Stimulated activated naive CD4-positive, alpha-beta T cell (primary cell): ENCODE measurements around the gene SLC22A16.
"Not testable (repeated sequence)": the region's sequence is repeated elsewhere in the genome, so short reads cannot be mapped to it uniquely, and the experiment has no call there.

Experiments
- DNase-seq, 6 experiments: peaks; one replicate each; lab custom pipeline; 2025; lab: John Stamatoyannopoulos, UW

SLC22A16 gene

DNA sequence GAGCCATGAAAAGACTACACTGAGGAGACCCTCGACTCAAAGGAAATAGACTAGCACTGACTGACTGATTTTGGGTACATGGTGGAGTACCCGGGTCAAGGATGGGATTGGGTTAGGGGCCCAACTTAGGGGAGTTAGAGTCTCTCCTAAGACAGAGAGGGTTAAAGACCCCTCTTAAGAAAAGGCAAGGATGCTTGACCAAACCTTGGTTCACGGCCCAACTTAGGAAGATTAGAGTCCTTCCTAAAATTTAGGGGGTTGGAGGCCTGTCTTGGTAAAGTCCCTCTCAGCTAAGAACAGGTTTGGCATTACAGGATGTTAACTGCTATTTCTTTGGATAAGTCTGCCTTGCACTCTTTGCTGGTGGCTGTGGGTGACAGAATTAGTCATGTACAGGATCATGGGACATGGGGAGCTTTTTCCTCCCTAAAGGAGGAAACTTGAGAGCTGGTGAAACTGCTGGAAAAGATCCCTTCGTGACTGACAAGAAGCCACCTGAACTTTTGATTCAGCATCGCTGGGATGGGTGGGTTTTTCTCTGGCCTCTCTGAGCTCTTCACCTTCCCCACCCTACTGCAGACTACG is 12.3 kb upstream of the SLC22A16 start:
- DNase-seq = no peak

GRCh38 chr6:110487968-110488381 is 11.6 kb upstream of the SLC22A16 start:
- DNase-seq = not testable (repeated sequence)

- no peak for DNase-seq
These were observed 10.3 kb upstream of the SLC22A16 start for GRCh38 chr6:110486756-110487155.

- no peak for DNase-seq
These were observed 9.1 kb upstream of the SLC22A16 start for GRCh38 chr6:110485491-110485890.

DNA sequence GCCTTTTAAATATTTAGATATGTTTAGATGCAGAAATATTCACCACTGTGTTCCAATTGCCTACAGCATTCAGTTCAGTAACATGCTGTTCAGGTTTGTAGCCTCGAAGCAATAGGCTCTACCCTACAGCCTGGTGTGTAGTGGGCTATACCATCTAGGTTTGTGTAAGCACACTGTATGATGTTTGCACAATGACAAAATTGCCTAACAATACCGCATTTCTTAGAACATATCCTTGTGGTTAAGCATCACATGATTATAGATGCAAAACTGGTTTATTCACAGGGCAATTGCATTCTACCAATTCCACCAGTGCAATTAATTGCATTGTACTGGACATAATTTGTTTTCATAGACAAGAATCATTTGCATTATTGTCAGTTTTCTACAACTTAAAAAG is 7.9 kb upstream of the SLC22A16 start:
- DNase-seq = no peak

GRCh38 chr6:110482774-110483400 is 6.5 kb upstream of the SLC22A16 start:
- DNase-seq = no peak

DNA sequence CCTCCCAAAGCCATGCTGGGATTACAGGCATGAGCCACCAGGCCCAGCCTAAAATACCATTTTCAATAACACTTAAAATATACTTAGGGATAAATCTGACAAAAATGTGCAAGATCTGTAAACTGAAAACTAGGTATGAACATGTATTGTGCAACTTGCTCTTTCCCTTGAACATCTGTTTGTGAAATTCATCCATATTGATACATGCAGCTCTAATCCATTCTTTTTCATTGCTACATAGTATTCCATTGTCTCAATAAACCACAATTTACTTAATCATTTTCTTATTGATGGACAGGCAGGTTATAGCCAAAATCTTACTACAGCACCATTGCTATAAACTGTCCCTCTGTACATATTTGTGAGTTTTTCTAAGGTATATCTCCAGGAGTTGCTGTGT is 4.7 kb upstream of the SLC22A16 start:
- no peak for DNase-seq

- DNase-seq = no peak
These were observed 1.3 kb downstream of the SLC22A16 start for GRCh38 chr6:110475066-110475653.

DNA sequence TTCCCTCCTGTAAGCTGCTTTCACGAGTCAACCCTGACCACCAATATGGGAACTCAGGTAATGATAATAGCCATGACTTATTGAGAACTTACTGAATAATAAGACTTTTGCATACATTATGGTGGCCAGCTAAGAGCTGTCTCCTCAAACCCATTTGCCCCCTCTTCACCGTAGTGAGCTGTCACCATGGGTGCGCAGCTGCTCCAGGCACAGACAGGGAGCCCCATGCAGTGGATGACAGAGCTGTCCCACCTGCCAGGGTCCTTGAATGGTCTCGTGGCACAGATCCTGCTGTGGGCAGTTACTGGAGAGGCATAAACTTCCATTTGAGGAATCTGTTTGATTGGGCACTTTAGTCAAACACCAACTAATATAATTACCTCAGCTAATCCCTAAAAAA is 1.9 kb downstream of the SLC22A16 start:
- no peak for DNase-seq

- DNase-seq = no peak
These were observed 3.7 kb downstream of the SLC22A16 start for GRCh38 chr6:110472739-110473138.

GRCh38 chr6:110471726-110472365 is 4.6 kb downstream of the SLC22A16 start:
- DNase-seq = no peak

- DNase-seq = no peak
These were observed 7.7 kb downstream of the SLC22A16 start for GRCh38 chr6:110468731-110469130.

DNA sequence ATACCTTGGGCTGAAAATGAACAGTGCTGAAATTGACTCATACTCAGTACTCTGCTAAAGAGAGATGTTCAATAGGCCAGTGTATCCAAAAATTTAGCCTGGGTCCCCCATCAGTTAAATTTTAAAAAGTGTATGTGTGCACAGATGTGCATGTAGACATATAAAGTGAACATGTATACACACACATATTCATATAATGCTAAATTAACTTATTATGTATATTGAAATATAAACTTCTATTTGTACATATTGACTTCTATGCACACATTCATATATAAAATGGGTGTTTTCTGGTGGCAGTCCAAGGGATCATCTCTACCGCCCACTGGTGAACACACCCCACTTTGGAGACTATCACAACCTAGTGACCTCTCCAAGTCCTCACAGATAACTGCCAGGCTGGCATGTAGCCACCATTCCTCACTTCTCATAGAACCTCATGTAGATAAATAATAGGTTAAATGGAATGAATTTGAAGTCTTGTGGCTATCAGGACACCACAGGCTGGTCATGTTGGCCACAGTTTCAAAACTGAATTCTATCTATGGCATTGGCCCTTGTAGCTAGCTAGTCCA is 8.8 kb downstream of the SLC22A16 start:
- no peak for DNase-seq

- no peak for DNase-seq
These were observed 13.4 kb downstream of the SLC22A16 start for GRCh38 chr6:110462884-110463481.

GRCh38 chr6:110461376-110461775 is 15.0 kb downstream of the SLC22A16 start:
- DNase-seq = no peak

GRCh38 chr6:110459137-110459536 is 17.3 kb downstream of the SLC22A16 start:
- DNase-seq = no peak

- DNase-seq = no peak
These were observed 17.9 kb downstream of the SLC22A16 start for GRCh38 chr6:110458476-110458875.

GRCh38 chr6:110457567-110458175 is 18.7 kb downstream of the SLC22A16 start:
- DNase-seq = not testable (repeated sequence)

GRCh38 chr6:110456694-110457093 is 19.7 kb downstream of the SLC22A16 start:
- DNase-seq = no peak

- DNase-seq = no peak
These were observed 26.9 kb downstream of the SLC22A16 start for GRCh38 chr6:110449541-110449895.

DNA sequence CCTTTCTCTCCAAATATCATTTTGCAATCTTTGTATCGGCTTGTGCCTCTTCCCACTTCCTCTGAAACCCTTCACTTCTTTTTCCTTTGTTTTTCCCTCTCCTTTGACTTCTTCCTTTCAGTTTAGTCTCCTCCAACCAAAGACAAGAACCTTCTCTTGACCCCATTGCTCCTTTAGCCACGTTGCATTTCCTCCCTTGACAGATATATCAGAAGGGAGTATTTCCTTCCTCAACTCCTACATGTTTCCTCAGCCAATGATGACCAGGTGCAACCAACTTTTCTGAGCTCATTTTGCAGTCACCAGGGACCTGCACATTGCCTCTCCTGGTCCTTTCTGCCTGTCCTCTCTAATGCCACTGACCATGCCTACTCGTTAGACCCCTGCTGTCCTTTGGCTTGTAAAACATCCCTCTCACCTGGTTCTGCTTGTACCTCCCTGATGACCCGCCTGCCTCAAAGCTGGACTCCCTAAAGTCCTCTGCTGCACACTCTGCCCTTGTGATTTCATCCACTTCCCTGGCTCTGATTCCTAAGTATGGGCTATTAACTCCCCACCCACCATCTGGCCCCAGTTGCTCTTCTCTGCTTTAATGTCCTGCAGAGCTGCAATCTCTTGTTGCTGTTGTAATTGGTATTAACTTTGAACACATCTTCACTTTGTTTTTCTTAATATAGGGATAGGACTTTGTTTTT is 27.4 kb downstream of the SLC22A16 start:
- no peak for DNase-seq
